Thymus (tissue), 11 donors: Measurements from ENCODE around the gene ADAMTS17. TPM values are rescaled to one million over a fixed set of nuclear protein-coding genes. Genes with fewer than 3 reads are reported as not detected.
"Not testable (repeated sequence)": the region's sequence is repeated elsewhere in the genome, so short reads cannot be mapped to it uniquely, and the experiment has no call there.

Experiments used
- DNase-seq, 9 donors: peaks; one replicate each; pipeline ENCODE4 v3.0.0-alpha.2; 2013; ENCODE audit warnings: low spot score in 9 of 9, low read depth in 6 of 9, missing footprints in 1 of 9
- H3K27ac ChIP-seq, 2 donors: one replicate each; pipeline ENCODE4 v1.5.1; 2013; ENCODE audit warnings: control low read depth in 1 of 2, low read depth in 1 of 2, low read length in 1 of 2, mild to moderate bottlenecking in 1 of 2, moderate library complexity in 1 of 2
- H3K27me3 ChIP-seq, 2 donors: one replicate each; pipeline ENCODE4 v1.5.1; 2013; ENCODE audit warnings: low read length in 1 of 2; ENCODE audit not compliant: control insufficient read depth in 2 of 2, insufficient read depth in 1 of 2
- H3K36me3 ChIP-seq, 2 donors: one replicate each; pipeline ENCODE4 v1.5.1; 2013; ENCODE audit warnings: low read length in 1 of 2, mild to moderate bottlenecking in 1 of 2, moderate library complexity in 1 of 2; ENCODE audit not compliant: control insufficient read depth in 2 of 2, insufficient read depth in 2 of 2
- H3K4me1 ChIP-seq, 2 donors: one replicate each; pipeline ENCODE4 v1.5.1; 2013; ENCODE audit warnings: low read length in 2 of 2; ENCODE audit not compliant: control insufficient read depth in 2 of 2, insufficient read depth in 2 of 2
- H3K4me3 ChIP-seq, 2 donors: one replicate each; pipeline ENCODE4 v1.5.1; 2013; ENCODE audit warnings: low read length in 2 of 2, control low read depth in 1 of 2, mild to moderate bottlenecking in 1 of 2
- H3K9me3 ChIP-seq, 2 donors: one replicate each; pipeline ENCODE4 v1.5.1; 2013; ENCODE audit warnings: low read length in 1 of 2, mild to moderate bottlenecking in 1 of 2; ENCODE audit not compliant: control insufficient read depth in 2 of 2, insufficient read depth in 1 of 2
- WGBS: extraction: QIAGEN DNeasy Blood & Tissue Kit; methylation state at CpG from one replicate; pipeline ENCODE4 v1.1.7; 2013; 5-methylcytosine and 5-hydroxymethylcytosine counted together
- polyA plus RNA-seq: library from polyadenylated mRNA; stranded (reverse); fragments of 200-250 nt; gene quantifications from one replicate; pipeline ENCODE4 v1.2.3, GENCODE V29; 2013
- total RNA-seq: library from RNA; stranded (reverse); fragments of 120-200 nt; gene quantifications from one replicate; pipeline ENCODE4 v1.2.4, GENCODE V29; 2013
- donor health status: healthy.

Gene ADAMTS17
- total and polyA plus RNA-seq, 2 donors, result 5.6 to 10.4 TPM

DNA sequence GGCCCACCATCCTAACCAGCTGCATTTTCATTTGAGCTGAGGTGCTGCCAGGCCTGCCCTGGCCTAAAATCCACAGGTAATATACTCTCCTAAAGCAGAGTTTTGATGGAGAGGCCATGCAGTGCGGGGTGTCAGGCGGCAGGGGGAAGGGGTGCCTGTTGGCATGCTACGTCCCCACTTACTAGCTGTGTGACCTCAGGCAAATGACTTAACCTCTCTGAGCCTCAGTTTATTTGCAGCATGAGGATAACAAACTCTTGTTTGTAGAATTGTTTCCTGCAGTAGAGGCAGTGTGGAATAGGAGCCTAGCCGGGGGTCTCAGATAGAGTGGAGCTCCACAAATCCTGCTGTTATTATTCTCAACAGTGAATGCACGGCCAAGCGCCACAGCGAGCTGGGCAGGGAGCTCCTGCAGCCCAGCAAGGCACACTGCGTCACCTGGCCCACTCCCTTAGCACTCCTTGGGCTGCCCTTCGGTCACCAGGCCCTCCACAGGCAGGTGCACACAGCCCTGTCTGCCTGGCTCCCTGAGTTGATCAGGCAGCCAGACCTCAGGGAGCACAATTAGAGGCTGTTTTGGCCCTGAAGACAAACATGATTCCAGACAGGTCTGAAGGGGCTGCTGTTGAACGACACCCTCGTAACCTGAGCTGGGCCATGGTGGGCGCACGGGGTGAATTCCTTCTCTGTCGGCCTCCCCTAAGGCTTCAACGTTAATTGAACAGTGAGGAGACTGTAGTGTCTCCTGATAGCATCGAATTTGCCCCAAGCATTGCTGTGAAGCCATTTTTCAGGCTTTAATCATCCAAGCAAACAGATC, 359.7 kb downstream of the ADAMTS17 start:
- Histone ChIP-seq H3K4me3 (no peak overlapping the region), H3K36me3 (no peaks in the 10 kb centered on the region), H3K4me1 (peaks cover 0 to 10% of the 10 kb centered on the region in 2 donors), H3K9me3 (no peaks in the 10 kb centered on the region), H3K27ac (no peak overlapping the region), H3K27me3 (peaks cover 9 to 42% of the 10 kb centered on the region in 2 donors)
- 73% methylated on average over 16 of the region's 16 CpGs for WGBS
- no peak for DNase-seq

DNA sequence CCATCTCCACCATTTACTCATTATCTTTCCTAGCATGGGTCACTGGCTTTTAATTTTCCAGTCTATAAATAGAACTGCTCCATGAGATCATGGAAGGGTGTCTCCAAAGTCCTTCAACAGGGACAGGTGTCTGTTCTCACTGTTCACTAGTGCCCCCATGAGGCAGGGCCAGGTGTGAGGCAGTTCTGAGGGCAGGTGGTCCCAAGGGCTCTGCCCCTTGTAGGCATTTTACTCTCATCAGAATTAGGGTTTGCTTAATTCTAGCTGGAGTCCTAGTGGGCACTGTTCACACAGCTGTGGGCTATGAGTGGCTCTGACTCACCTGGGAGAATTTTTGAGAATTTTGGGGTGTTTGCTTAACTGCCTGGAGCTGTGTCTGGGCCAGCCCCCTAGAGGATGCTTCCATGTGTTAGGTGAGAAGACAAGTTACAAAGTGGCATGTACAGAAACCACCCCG, 360.6 kb downstream of the ADAMTS17 start:
- WGBS, result 74% methylated on average over 1 of the region's 1 CpG
- Histone ChIP-seq H3K36me3 (no peaks in the 10 kb centered on the region), H3K4me3 (no peak overlapping the region), H3K27ac (no peak overlapping the region), H3K4me1 (peaks cover 0 to 10% of the 10 kb centered on the region in 2 donors), H3K27me3 (peaks cover 9 to 42% of the 10 kb centered on the region in 2 donors), H3K9me3 (no peaks in the 10 kb centered on the region)
- no peak for DNase-seq

DNA sequence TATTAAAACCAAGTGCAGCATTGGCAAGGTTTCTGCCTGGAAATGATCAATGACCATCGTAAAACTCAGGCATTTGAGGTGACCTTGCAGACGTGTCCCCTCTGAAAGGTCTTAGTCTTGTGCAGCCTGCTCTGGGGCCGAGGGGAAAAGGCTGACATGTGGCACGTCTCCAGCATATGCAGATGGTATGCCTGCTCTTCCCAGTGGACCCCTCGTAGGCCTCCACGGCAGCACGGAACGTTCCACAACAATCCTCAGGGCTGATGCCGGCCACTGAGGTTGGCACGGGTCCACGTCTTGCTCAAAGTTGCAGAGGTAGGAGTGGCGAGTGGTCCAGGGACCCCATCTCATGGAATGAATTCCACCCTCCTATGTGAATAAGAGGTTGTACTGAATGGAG, 361.0 kb downstream of the ADAMTS17 start:
- no peak overlapping the region for H3K4me3 ChIP-seq
- no peaks in the 10 kb centered on the region for H3K9me3 ChIP-seq
- WGBS, result 86% methylated on average over 12 of the region's 12 CpGs
- H3K4me1 ChIP-seq, result peaks cover 0 to 10% of the 10 kb centered on the region in 2 donors
- no peak for DNase-seq
- peaks cover 9 to 42% of the 10 kb centered on the region in 2 donors for H3K27me3 ChIP-seq
- H3K27ac ChIP-seq, result no peak overlapping the region
- H3K36me3 ChIP-seq, result no peaks in the 10 kb centered on the region

DNA sequence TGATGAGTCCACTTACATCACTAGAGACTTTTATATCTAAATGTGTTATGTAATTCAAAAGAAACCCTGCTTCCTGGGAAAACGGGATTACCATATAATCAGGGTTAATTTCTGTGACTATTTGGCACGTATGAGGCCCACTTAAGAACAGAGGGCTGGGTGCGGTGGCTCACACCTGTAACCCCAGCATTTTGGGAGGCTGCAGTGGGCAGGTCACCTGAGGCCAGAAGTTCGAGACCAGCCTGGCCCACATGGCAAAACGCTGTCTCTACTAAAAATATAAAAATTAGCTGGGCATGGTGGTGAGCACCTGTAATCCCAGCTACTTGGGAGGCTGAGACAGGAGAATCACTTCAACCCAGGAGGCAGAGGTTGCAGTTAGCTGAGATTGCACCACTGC, 361.9 kb downstream of the ADAMTS17 start:
- DNase-seq, H3K27ac ChIP-seq, H3K4me1 ChIP-seq, H3K36me3 ChIP-seq, H3K4me3 ChIP-seq, H3K9me3 ChIP-seq: not testable (repeated sequence)
- H3K27me3 ChIP-seq, result peaks cover 9 to 40% of the 10 kb centered on the region in 2 donors
- 93% methylated on average over 5 of the region's 5 CpGs for WGBS

DNA sequence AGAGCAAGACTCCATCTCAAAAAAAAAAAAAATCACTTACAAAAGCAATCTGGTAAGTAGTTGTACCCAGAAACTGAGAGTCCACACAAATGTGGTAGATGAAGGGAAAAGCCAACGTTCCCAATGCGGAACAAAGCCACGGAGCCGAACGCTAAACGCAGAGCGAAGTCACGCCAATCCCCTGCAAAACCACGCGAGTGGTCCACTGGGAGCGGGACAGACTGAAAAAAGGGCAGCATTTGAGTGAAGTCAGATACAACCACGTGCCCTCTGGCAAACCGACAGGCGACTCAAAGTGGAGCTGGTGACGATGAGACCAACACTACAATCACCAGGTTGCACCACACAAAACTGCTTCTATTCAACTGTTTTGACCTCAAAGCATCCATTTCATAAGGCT, 362.4 kb downstream of the ADAMTS17 start:
- peaks cover 9 to 35% of the 10 kb centered on the region in 2 donors for H3K27me3 ChIP-seq
- H3K36me3 ChIP-seq, result no peaks in the 10 kb centered on the region
- WGBS, result 94% methylated on average over 15 of the region's 15 CpGs
- no peak overlapping the region for H3K27ac ChIP-seq
- H3K9me3 ChIP-seq, result no peaks in the 10 kb centered on the region
- DNase-seq, result no peak
- no peak overlapping the region for H3K4me3 ChIP-seq
- H3K4me1 ChIP-seq, result peaks cover 0 to 10% of the 10 kb centered on the region in 2 donors

DNA sequence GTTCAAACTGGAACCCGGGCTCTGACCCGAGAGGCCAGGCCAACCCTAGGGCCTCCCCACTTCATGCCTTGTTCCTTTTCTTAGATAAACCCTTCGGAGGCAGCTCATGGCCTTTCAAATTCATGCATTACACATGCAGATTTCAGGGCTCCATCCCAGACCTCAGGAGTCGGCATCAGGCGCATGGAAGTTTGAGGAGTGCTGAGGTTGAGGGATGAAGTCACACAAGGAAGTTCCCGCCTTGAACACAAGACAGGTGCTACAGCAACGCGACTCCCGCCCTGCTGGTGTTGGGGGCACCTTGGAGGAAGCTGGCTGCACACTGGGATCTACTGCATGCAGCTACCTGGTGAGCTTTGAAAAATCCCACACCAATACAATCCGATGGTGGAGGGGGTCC, 363.3 kb downstream of the ADAMTS17 start:
- H3K4me3 ChIP-seq, result no peak overlapping the region
- peaks cover 3 to 26% of the 10 kb centered on the region in 2 donors for H3K27me3 ChIP-seq
- H3K36me3 ChIP-seq, result no peaks in the 10 kb centered on the region
- no peak for DNase-seq
- 77% methylated on average over 10 of the region's 10 CpGs for WGBS
- no peak overlapping the region for H3K27ac ChIP-seq
- H3K4me1 ChIP-seq, result peaks cover 0 to 1% of the 10 kb centered on the region in 2 donors
- H3K9me3 ChIP-seq, result no peaks in the 10 kb centered on the region

DNA sequence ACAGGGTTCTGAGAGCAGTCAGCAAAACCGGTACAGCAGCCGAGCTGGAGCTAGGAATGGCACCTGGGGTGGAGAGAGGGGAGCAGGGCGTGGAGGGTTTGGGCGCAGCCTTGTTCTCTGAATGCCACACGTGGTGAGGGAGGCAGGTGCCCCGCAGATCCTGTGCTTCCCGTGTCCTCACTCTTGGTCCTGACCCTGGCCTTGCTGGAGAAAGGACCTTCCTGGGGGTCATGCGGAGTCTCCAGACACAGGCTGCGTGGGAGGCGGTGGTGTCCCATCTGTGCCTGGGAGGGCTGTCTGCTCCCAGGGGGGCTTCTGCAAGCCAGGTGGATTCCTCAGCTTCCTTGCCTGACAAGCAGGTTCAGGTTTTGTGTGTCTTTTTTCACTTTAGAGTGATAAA, 363.8 kb downstream of the ADAMTS17 start:
- H3K4me3 ChIP-seq, result no peak overlapping the region
- H3K4me1 ChIP-seq, result no peaks in the 10 kb centered on the region
- no peaks in the 10 kb centered on the region for H3K36me3 ChIP-seq
- WGBS, result 89% methylated on average over 10 of the region's 10 CpGs
- H3K27me3 ChIP-seq, result peaks cover 3 to 21% of the 10 kb centered on the region in 2 donors
- DNase-seq, result no peak
- H3K27ac ChIP-seq, result no peak overlapping the region
- H3K9me3 ChIP-seq, result no peaks in the 10 kb centered on the region

DNA sequence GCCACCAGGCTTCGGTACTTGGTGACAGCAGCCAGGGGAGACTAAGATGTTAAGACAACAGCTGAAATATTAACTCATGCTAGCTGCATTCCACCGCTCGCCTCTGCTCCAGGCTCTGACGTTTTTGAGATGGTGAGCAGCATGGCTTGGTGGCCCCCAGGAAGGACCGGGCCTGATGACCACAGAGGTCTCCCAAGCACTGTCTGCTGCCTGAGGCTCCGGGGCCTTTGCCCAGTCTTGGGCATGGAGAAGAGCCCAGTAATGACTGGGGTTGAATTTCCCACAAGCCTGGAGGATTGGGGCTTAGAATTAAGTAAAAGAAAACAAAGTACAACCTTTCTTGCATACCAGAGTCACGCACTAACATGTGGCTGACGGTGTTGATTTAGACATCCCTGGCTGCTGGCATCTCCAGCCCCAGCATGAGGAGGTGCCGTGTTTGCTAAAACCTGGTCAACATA, 364.9 kb downstream of the ADAMTS17 start:
- WGBS, result 88% methylated on average over 9 of the region's 9 CpGs
- DNase-seq, result no peak

DNA sequence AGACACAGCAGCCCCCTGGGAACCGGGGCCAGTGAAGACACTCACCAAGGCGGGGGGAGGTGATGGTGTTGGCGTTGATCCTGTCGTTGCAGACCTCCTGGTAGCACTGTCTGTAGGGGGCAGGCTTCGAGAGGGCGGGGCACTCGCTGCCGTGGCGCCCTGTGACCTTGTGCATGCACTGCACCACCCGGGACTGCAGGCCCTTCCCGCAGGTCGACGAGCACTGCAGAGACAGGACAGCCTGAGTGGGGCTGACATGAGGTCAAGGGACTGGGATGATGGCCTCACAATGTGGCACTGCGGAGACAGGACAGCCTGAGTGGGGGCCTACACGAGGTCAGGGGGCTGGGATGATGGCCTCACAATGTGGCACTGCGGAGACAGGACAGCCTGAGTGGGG, 365.8 kb downstream of the ADAMTS17 start:
- no peaks in the 10 kb centered on the region for H3K36me3 ChIP-seq
- 88% methylated on average over 16 of the region's 16 CpGs for WGBS
- H3K27ac ChIP-seq, result no peak overlapping the region
- no peak overlapping the region for H3K4me3 ChIP-seq
- H3K9me3 ChIP-seq, result no peaks in the 10 kb centered on the region
- DNase-seq, result no peak
- peaks cover 0 to 5% of the 10 kb centered on the region in 2 donors for H3K27me3 ChIP-seq
- no peaks in the 10 kb centered on the region for H3K4me1 ChIP-seq

More for the DNA sequence above, 364.9 kb downstream of the ADAMTS17 start:
- H3K9me3 ChIP-seq, result no peaks in the 10 kb centered on the region
- peaks cover 0 to 10% of the 10 kb centered on the region in 2 donors for H3K27me3 ChIP-seq
- H3K4me1 ChIP-seq, result no peaks in the 10 kb centered on the region
- no peaks in the 10 kb centered on the region for H3K36me3 ChIP-seq
- no peak overlapping the region for H3K27ac ChIP-seq
- no peak overlapping the region for H3K4me3 ChIP-seq
